ENCODE data around the gene TGM1. TPM values are rescaled to one million over a fixed set of nuclear protein-coding genes. Genes with fewer than 3 reads are reported as not detected.

Gene TGM1
- total and polyA plus RNA-seq, 2 experiments from 2014 or later, result 0.33 to 1.5 TPM

- H3K9me2 ChIP-seq (replicated peaks; ENCODE audit: insufficient read depth), result no peaks in the 10 kb centered on the region
- peak overlapping the region; percentile 15 for H3K27ac ChIP-seq
- no peak overlapping the region for H3K4me3 ChIP-seq
- DNase-seq (ENCODE audit: low spot score), result no peak
- TF ChIP-seq EZH2phosphoT487 (IDR thresholded peaks at IDR 0.05; ENCODE audit: low read depth, severe bottlenecking, unreplicated experiment), result no peak
- no peak for TF ChIP-seq EZH2 (IDR thresholded peaks at IDR 0.05; ENCODE audit: borderline replicate concordance)
- TF ChIP-seq CTCF (IDR thresholded peaks at IDR 0.05; ENCODE audit: poor library complexity), result no peak
- no peaks in the 10 kb centered on the region for H3K27me3 ChIP-seq
- WGBS (ENCODE audit: low lambda C conversion rate, missing lambda C conversion rate), result 92% methylated on average over 1 of the region's 1 CpG
- H4K20me1 ChIP-seq (ENCODE audit: insufficient read depth, poor library complexity, severe bottlenecking), result no peaks in the 10 kb centered on the region
- H3K79me2 ChIP-seq, result no peaks in the 10 kb centered on the region
- H3K4me1 ChIP-seq (ENCODE audit: insufficient read depth), result peaks cover 8% of the 10 kb centered on the region
- H2AFZ ChIP-seq, result no peak overlapping the region
- no peaks in the 10 kb centered on the region for H3K36me3 ChIP-seq (replicated peaks; ENCODE audit: insufficient read depth, low read depth)
- H3K9me3 ChIP-seq (ENCODE audit: low read depth), result no peaks in the 10 kb centered on the region
- no peak overlapping the region for H3K4me2 ChIP-seq
Measured at GRCh38 chr14:24251880-24252288, 11.1 kb downstream of the TGM1 start.

- 81% methylated on average over 4 of the region's 4 CpGs for WGBS (ENCODE audit: low lambda C conversion rate, missing lambda C conversion rate)
- Histone ChIP-seq H3K9me3 (ENCODE audit: low read depth) (no peaks in the 10 kb centered on the region), H3K9me2 (replicated peaks; ENCODE audit: insufficient read depth) (no peaks in the 10 kb centered on the region), H4K20me1 (ENCODE audit: insufficient read depth, poor library complexity, severe bottlenecking) (no peaks in the 10 kb centered on the region), H3K27me3 (no peaks in the 10 kb centered on the region), H3K4me1 (ENCODE audit: insufficient read depth) (peaks cover 8% of the 10 kb centered on the region), H3K4me2 (no peak overlapping the region), H3K79me2 (no peaks in the 10 kb centered on the region), H3K27ac (no peak overlapping the region), H3K4me3 (no peak overlapping the region), H2AFZ (no peak overlapping the region), H3K36me3 (replicated peaks; ENCODE audit: insufficient read depth, low read depth) (no peaks in the 10 kb centered on the region)
- no peak for DNase-seq (ENCODE audit: low spot score)
- TF ChIP-seq EZH2phosphoT487 (IDR thresholded peaks at IDR 0.05; ENCODE audit: low read depth, severe bottlenecking, unreplicated experiment) (no peak), EZH2 (IDR thresholded peaks at IDR 0.05; ENCODE audit: borderline replicate concordance) (no peak), CTCF (IDR thresholded peaks at IDR 0.05; ENCODE audit: poor library complexity) (no peak)
Measured at GRCh38 chr14:24250354-24250753, 12.6 kb downstream of the TGM1 start.

GRCh38 chr14:24249230-24250021 lies 13.6 kb downstream of the TGM1 start:
- DNase-seq (ENCODE audit: low spot score), result no peak
- H3K9me2 ChIP-seq (replicated peaks; ENCODE audit: insufficient read depth), result no peaks in the 10 kb centered on the region
- H3K4me3 ChIP-seq, result no peak overlapping the region
- no peaks in the 10 kb centered on the region for H3K27me3 ChIP-seq
- no peaks in the 10 kb centered on the region for H3K9me3 ChIP-seq (ENCODE audit: low read depth)
- no peaks in the 10 kb centered on the region for H3K79me2 ChIP-seq
- no peak overlapping the region for H3K4me2 ChIP-seq
- TF ChIP-seq EZH2 (IDR thresholded peaks at IDR 0.05; ENCODE audit: borderline replicate concordance), result no peak
- no peak for TF ChIP-seq CTCF (IDR thresholded peaks at IDR 0.05; ENCODE audit: poor library complexity)
- TF ChIP-seq EZH2phosphoT487 (IDR thresholded peaks at IDR 0.05; ENCODE audit: low read depth, severe bottlenecking, unreplicated experiment), result no peak
- no peak overlapping the region for H3K27ac ChIP-seq
- no peaks in the 10 kb centered on the region for H3K36me3 ChIP-seq (replicated peaks; ENCODE audit: insufficient read depth, low read depth)
- H3K4me1 ChIP-seq (ENCODE audit: insufficient read depth), result peaks cover 8% of the 10 kb centered on the region
- WGBS (ENCODE audit: low lambda C conversion rate, missing lambda C conversion rate), result 76% methylated on average over 13 of the region's 13 CpGs
- H4K20me1 ChIP-seq (ENCODE audit: insufficient read depth, poor library complexity, severe bottlenecking), result no peaks in the 10 kb centered on the region
- H2AFZ ChIP-seq, result no peak overlapping the region

Measured in hepatocyte (in vitro differentiated cells).